GM12874 (cell line): ENCODE results near the gene RAB36.

ENCODE experiments used
- CTCF ChIP-seq: IDR thresholded peaks from 2 replicates; pipeline ENCODE4 v1.5.1; 2011; ENCODE audit warnings: low read depth, mild to moderate bottlenecking, control low read depth, low read length, moderate library complexity; ENCODE audit not compliant: insufficient read depth

RAB36 gene

DNA sequence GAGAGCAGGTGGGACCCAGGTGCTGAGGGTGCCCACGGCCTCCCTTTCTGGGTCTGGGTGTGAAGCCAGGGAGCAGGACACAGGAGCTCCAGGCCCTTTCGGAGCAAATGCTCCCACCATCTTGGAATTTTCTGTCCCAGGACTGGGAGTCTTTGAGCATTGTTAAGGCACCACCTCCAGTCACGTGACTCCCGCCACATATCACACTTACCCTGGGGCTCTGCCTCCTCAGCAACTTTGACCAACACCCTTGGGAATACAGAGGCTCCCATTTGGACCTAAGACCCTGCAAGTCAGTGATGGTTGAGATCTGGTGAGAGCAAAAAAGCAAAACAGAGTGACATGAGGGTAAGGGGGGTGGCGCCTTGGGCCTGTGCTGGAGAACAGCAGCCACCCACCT, 39.4 kb upstream of the RAB36 start:
- no peak for TF ChIP-seq CTCF

- TF ChIP-seq CTCF: no peak
Observed at GRCh38 chr22:23106344-23106743, 38.9 kb upstream of the RAB36 start.

DNA sequence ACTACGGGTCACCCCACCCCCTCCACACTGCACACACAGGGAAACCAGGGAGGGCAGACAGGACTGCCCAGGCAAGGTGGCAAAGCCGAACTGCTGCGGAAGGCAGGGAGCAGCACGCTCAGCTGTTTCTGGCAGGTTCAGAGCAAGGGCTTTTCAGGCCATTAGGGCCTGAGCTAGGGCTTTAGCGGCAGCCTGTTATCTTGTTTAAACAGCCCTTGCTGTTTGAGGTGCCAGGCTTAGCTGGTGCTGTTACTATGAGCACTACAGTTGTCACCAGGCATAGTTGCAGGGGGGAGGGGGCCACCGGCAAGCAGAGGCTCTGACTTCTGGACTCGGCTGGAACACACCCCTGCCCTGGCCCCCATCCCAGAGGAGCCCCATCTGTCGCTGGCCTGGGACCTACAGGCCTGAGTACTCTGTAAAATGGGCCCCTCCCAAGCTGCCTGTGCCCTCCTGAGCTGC, 38.3 kb upstream of the RAB36 start:
- TF ChIP-seq CTCF: no peak

DNA sequence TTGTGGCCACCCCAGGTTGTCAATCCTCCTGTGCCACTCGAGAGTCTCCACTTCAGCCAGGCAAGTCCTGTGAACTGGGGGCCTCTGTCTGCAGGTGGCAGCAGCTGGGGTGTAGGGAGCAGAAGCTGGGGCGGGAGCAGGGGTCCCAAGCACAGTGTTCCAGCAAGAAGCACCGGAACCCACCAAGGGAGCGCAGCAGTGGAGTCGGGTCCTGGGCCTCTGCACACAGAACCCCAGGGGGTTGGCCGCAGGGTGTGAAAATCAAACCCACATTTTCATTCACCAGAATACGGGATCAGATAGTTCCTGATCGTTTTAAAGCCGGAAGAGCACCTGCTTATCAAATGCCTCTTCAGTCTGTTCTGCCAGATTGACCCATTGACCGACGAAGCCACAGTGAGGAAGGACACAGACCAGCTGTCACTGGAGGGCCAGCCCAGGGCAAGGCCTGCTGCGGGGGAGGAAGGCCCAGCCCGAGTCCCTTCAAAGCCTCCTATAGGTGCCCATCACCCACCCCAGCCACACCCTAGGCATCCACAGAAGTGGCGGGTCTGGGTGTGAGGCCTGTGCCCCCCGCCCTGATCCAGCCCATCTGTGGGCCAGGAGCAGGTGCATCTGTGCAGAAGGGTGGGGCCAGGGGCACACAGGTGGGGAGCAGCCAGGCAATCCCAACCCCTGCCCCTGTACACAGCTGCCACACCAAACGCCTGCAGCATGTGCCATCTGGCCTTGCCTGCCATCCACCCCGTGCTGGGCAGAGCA, 37.6 kb upstream of the RAB36 start:
- no peak for TF ChIP-seq CTCF

DNA sequence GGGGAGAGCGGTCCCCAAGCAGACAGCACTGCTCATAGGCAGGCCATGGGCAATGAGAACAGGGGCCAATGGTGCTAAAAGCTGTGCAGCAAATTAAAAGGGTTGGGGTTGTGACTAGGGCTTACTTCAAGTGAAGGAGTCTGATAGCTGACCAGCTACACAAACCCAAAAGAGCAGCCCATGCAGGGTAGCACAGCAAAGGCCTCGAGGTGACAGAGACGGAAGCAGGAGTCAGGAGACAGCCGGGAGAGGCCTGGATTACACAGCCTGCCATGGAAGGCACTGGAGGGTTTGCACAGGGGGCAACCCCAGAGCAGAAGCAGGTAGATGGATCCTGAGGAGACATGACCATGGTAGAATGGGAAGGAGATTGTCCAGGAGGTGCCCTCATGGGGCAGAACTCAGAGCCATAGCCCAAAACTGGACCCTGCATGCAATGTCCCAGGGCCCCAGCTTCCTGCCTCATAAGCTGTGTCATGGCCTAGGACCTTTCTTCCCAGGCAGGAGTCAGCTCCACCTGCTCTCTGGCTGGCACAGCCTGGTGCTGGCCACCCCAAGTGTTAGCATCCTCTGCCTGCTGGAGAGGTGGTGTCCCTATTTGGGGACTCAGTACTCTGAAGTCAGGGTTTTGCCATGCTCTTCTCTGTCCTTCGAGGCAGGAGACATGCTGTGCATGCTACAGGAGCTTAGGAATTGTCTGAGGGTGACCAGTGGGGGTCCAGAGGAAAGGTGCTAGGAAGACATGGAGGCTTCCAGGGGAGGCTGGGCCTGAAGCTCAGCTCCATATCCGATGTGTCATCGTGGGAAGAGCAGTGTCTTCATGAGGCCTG, 36.8 kb upstream of the RAB36 start:
- no peak for TF ChIP-seq CTCF

GRCh38 chr22:23109079-23109347, 36.3 kb upstream of the RAB36 start:
- TF ChIP-seq CTCF: no peak

- no peak for TF ChIP-seq CTCF
Observed at GRCh38 chr22:23109441-23109978, 35.8 kb upstream of the RAB36 start.
